Tibial nerve (tissue), 4 donors: ENCODE measurements around the gene PDHX.

Source experiments
- CTCF ChIP-seq, 5 experiments: fragments of 200-600 bp in 3 of 5; fragments of 450-650 bp in 2 of 5; sonication (generic) in 3 of 5; IDR thresholded peaks; one replicate each; pipeline ENCODE4 v1.5.1; 2016 to 2019; ENCODE audit warnings: antibody characterized with exemption in 5 of 5, mild to moderate bottlenecking in 3 of 5, moderate library complexity in 2 of 5
- EP300 ChIP-seq, 2 donors: sonication (generic); formaldehyde crosslinking; IDR thresholded peaks; one replicate each; pipeline ENCODE4 v1.6.1; 2017; ENCODE audit warnings: antibody characterized with exemption in 2 of 2, mild to moderate bottlenecking in 1 of 2
- POLR2A ChIP-seq, 2 donors: fragments of 450-650 bp; IDR thresholded peaks; one replicate each; pipeline ENCODE4 v1.6.1; 2017; ENCODE audit warnings: antibody characterized with exemption in 2 of 2, mild to moderate bottlenecking in 2 of 2, moderate library complexity in 2 of 2

- TF ChIP-seq CTCF (IDR thresholded peaks at IDR 0.05) (no peak), POLR2A (IDR thresholded peaks at IDR 0.05) (no peak), EP300 (IDR thresholded peaks at IDR 0.05) (no peak)
Observed at GRCh38 chr11:34907934-34908593, 8.4 kb upstream of the PDHX start.
